CD4-positive, alpha-beta memory T cell (primary cell): ENCODE measurements around the gene MGME1. TPM values are rescaled to one million over a fixed set of nuclear protein-coding genes. Genes with fewer than 3 reads are reported as not detected.

Source experiments
- CTCF ChIA-PET: fragments of 350-600 bp; sonication (Branson Sonifier 250); formaldehyde crosslinking; loops from one replicate; lab custom pipeline; 2021; ENCODE audit warnings: inconsistent platforms; ENCODE audit not compliant: partially characterized antibody; lab: Charles Lee
- POLR2A ChIA-PET: fragments of 350-600 bp; sonication (Branson Sonifier 250); formaldehyde crosslinking; loops from one replicate; lab custom pipeline; 2021; ENCODE audit not compliant: partially characterized antibody; lab: Charles Lee
- DNase-seq, 5 donors: peaks; one replicate each; pipeline versions ENCODE4 v3.0.0 to v3.0.0-alpha.2; 2020 to 2022; ENCODE audit warnings: mixed read lengths in 1 of 5
- H3K27ac ChIP-seq: one replicate; pipeline ENCODE4 v1.7.0; 2013; ENCODE audit warnings: low read depth, low read length
- H3K27me3 ChIP-seq: 2 replicates; pipeline ENCODE4 v1.7.0; 2013; ENCODE audit warnings: mild to moderate bottlenecking, low read length, moderate library complexity; ENCODE audit not compliant: insufficient read depth
- H3K36me3 ChIP-seq: 2 replicates; pipeline ENCODE4 v1.7.0; 2013; ENCODE audit warnings: mild to moderate bottlenecking, low read length, moderate library complexity; ENCODE audit not compliant: insufficient read depth
- H3K4me1 ChIP-seq: 2 replicates; pipeline ENCODE4 v1.7.0; 2013; ENCODE audit warnings: mild to moderate bottlenecking, low read length, moderate library complexity; ENCODE audit not compliant: insufficient read depth
- H3K4me3 ChIP-seq, 2 donors: one replicate each; pipeline ENCODE4 v1.7.0; 2013; ENCODE audit warnings: low read length in 2 of 2, mild to moderate bottlenecking in 1 of 2
- H3K9me3 ChIP-seq, 2 donors: one replicate each; pipeline ENCODE4 v1.7.0; 2013; ENCODE audit warnings: low read length in 2 of 2, control low read depth in 1 of 2; ENCODE audit not compliant: control insufficient read depth in 1 of 2
- H3K27ac Mint-ChIP-seq, 7 donors: one replicate each; pipeline ENCODE4 v1.8.0; 2020 to 2021; ENCODE audit warnings: mixed read lengths in 7 of 7, mild to moderate bottlenecking in 6 of 7, inconsistent platforms in 3 of 7, moderate library complexity in 3 of 7
- H3K27me3 Mint-ChIP-seq, 2 donors: one replicate each; pipeline ENCODE4 v1.8.0; 2020 to 2021; ENCODE audit warnings: mixed read lengths in 2 of 2
- H3K36me3 Mint-ChIP-seq, 2 donors: one replicate each; pipeline ENCODE4 v1.8.0; 2020 to 2021; ENCODE audit warnings: mixed read lengths in 2 of 2, inconsistent platforms in 1 of 2, mild to moderate bottlenecking in 1 of 2
- H3K4me1 Mint-ChIP-seq, 4 donors: one replicate each; pipeline ENCODE4 v1.8.0; 2020 to 2021; ENCODE audit warnings: mixed read lengths in 4 of 4, mild to moderate bottlenecking in 1 of 4
- H3K4me3 Mint-ChIP-seq, 8 donors: one replicate each; pipeline ENCODE4 v1.8.0; 2020 to 2021; ENCODE audit warnings: mixed read lengths in 8 of 8, mild to moderate bottlenecking in 7 of 8, moderate library complexity in 6 of 8, inconsistent platforms in 3 of 8
- H3K9me3 Mint-ChIP-seq, 8 donors: one replicate each; pipeline ENCODE4 v1.8.0; 2020 to 2021; ENCODE audit warnings: mixed read lengths in 8 of 8, mild to moderate bottlenecking in 5 of 8, inconsistent platforms in 3 of 8, moderate library complexity in 1 of 8
- intact Hi-C: fragments of 100-400 bp; cut with micrococcal nuclease; formaldehyde crosslinking; loops from one replicate; pipeline ENCODE4 v1.15.1; 2023
- polyA plus RNA-seq, 2 donors: library from polyadenylated mRNA; unstranded; fragments of 300-500 nt; fragmentation: Illumina TruSeq; gene quantifications; one replicate each; pipeline ENCODE4 v1.2.3, GENCODE V29; 2021
- total RNA-seq, 2 experiments: library from RNA; stranded (reverse); gene quantifications; one replicate each; pipeline ENCODE4 v1.2.3, GENCODE V29; 2021

The MGME1 gene
- total and polyA plus RNA-seq, 4 experiments from 2014 or later: 7.4 to 17.0 (median 16.0) TPM

GRCh38 chr20:17995967-17996819, 27.4 kb downstream of the MGME1 start:
- Mint-ChIP-seq H3K27ac (peak overlapping the region in 1 of 7 donors; percentile 6), H3K4me1 (peaks cover 13 to 27% (median 19%) of the 10 kb centered on the region in 4 donors), H3K27me3 (peaks cover 0 to 3% of the 10 kb centered on the region in 2 donors), H3K4me3 (peak overlapping the region in 1 of 8 donors; percentile 29), H3K36me3 (no peaks in the 10 kb centered on the region), H3K9me3 (peaks cover 0 to 2% (median 0%) of the 10 kb centered on the region in 8 donors)
- H3K27ac ChIP-seq: no peak overlapping the region
- H3K4me1 ChIP-seq: peaks cover 18% of the 10 kb centered on the region
- no peaks in the 10 kb centered on the region for H3K36me3 ChIP-seq
- H3K27me3 ChIP-seq: no peaks in the 10 kb centered on the region
- peak; percentile 55 to 68 (median 64) for DNase-seq
- CTCF ChIA-PET: interaction anchor here (0.7 to 6.0 kb wide), 19 partner anchors 11 to 564 kb away, joined by 3 to 53 read pairs (median 4); partner anchors contain the start of genes RRBP1 and SNX5
- H3K4me3 ChIP-seq: no peak overlapping the region
- intact Hi-C loops: loop anchor here (1.0 to 5.0 kb wide), 7 partner anchors 29 to 491 kb away; no protein-coding TSS in a partner anchor
- POLR2A ChIA-PET: interaction anchor here (0.7 to 2.7 kb wide), 5 partner anchors 28 to 316 kb away, joined by 3 to 9 read pairs (median 3); no protein-coding TSS in a partner anchor
- H3K9me3 ChIP-seq: no peaks in the 10 kb centered on the region

- Histone ChIP-seq H3K36me3 (no peaks in the 10 kb centered on the region), H3K4me3 (no peak overlapping the region), H3K9me3 (no peaks in the 10 kb centered on the region), H3K4me1 (peaks cover 4% of the 10 kb centered on the region), H3K27me3 (no peaks in the 10 kb centered on the region), H3K27ac (no peak overlapping the region)
- Mint-ChIP-seq H3K4me3 (no peak overlapping the region), H3K4me1 (peaks cover 5 to 11% (median 8%) of the 10 kb centered on the region in 4 donors), H3K36me3 (no peaks in the 10 kb centered on the region), H3K9me3 (peaks cover 0 to 2% (median 0%) of the 10 kb centered on the region in 8 donors), H3K27ac (peak overlapping the region in 2 of 7 donors; percentile 2 to 6), H3K27me3 (peaks cover 0 to 3% of the 10 kb centered on the region in 2 donors)
- ChIA-PET CTCF (interaction anchor here (0.6 to 6.0 kb wide), 6 partner anchors 11 to 317 kb away, joined by 3 to 53 read pairs (median 4); partner anchors contain the start of gene RRBP1), POLR2A (no interaction called here)
- no peak for DNase-seq
- intact Hi-C loops: loop anchor here (5.0 kb wide), 1 partner anchor 41 kb away; no protein-coding TSS in a partner anchor
Observed at GRCh38 chr20:17998446-17998845, 29.6 kb downstream of the MGME1 start.

GRCh38 chr20:17999566-17999965, 30.7 kb downstream of the MGME1 start:
- no peak overlapping the region for H3K27ac ChIP-seq
- H3K36me3 ChIP-seq: no peaks in the 10 kb centered on the region
- no peak overlapping the region for H3K4me3 ChIP-seq
- Mint-ChIP-seq H3K27me3 (peaks cover 0 to 3% of the 10 kb centered on the region in 2 donors), H3K4me1 (peaks cover 4 to 9% (median 6%) of the 10 kb centered on the region in 4 donors), H3K4me3 (no peak overlapping the region), H3K36me3 (no peaks in the 10 kb centered on the region), H3K27ac (no peak overlapping the region), H3K9me3 (no peaks in the 10 kb centered on the region)
- DNase-seq: no peak
- no peaks in the 10 kb centered on the region for H3K9me3 ChIP-seq
- H3K4me1 ChIP-seq: peaks cover 4% of the 10 kb centered on the region
- no peaks in the 10 kb centered on the region for H3K27me3 ChIP-seq
- POLR2A ChIA-PET: interaction anchor here (1.3 kb wide), 1 partner anchor 31 kb away, joined by 4 read pairs; the partner anchor contains the start of genes MGME1 and SNX5
- intact Hi-C loops: loop anchor here (5.0 kb wide), 1 partner anchor 42 kb away; no protein-coding TSS in a partner anchor
- CTCF ChIA-PET: interaction anchor here (0.6 to 6.0 kb wide), 2 partner anchors 7 to 318 kb away, joined by 4 to 53 read pairs; partner anchors contain the start of gene RRBP1

DNA sequence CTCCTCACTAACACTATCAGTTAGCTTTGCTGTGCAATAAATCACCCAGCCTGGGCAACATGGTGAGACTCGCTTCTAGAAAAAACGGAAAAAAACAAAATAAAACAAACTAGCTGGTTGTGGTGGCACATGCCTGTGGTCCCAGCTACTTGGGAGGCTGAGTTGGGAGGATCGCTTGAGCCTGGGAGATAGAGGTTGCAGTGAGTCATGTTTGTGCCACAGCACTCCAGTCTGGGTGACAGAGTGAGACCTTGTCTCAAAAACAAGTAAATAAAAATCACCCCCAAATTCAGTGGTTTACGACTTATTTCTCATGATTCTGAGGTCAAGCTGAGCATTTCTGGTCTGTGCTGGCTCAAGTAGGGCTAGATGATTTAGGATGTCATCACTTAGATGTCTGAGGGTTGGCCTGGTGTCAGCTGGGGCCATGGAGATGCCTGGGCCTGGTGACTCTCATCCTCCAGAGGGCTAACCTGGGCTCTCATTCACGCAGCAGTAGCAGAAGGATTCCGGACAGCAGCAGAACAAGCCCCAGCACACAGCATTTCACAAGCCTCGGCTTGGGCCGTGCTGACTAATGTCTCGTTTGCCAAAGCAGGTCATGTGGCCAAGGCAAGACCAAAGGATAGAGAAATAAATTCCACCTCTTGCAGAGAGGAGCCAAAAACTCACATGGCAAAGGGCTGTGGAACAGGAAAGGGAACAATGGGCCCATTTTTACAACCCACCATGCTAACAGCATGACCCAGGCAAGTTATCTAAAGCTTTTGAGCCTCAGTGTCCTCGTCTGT, 32.5 kb downstream of the MGME1 start:
- H3K27ac ChIP-seq: no peak overlapping the region
- Mint-ChIP-seq H3K4me1 (peaks cover 0 to 3% (median under 1%) of the 10 kb centered on the region in 4 donors), H3K36me3 (no peaks in the 10 kb centered on the region), H3K27me3 (peaks cover 0 to 3% of the 10 kb centered on the region in 2 donors), H3K27ac (no peak overlapping the region), H3K9me3 (no peaks in the 10 kb centered on the region), H3K4me3 (no peak overlapping the region)
- intact Hi-C loops: no loop called here
- DNase-seq: no peak
- CTCF ChIA-PET: interaction anchor here (1.3 kb wide), 1 partner anchor 103 kb away, joined by 3 read pairs; no protein-coding TSS in a partner anchor
- POLR2A ChIA-PET: no interaction called here
- no peaks in the 10 kb centered on the region for H3K36me3 ChIP-seq
- H3K4me3 ChIP-seq: no peak overlapping the region
- peaks cover 2% of the 10 kb centered on the region for H3K4me1 ChIP-seq
- H3K9me3 ChIP-seq: no peaks in the 10 kb centered on the region
- H3K27me3 ChIP-seq: no peaks in the 10 kb centered on the region

DNA sequence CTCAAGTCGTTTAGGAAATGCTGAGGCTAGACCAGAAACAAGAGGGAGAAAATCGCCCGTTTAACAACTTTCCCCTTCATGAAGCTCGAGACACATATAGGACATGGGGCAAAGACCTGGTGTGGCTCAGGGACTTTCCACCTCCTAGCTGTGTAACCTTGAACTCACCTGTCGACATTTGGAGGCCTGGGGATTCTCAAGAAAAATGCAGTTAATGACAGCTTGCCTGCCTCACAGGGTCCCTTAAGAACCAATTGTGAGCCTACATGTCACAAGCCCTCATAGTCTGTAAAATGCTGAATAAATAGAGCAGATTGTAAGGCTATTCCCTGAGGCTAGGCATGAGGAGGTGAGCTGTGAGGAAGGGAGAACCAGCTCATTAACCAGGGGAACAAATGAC, 35.1 kb downstream of the MGME1 start:
- intact Hi-C loops: no loop called here
- no peaks in the 10 kb centered on the region for H3K36me3 ChIP-seq

GRCh38 chr20:18004384-18005031, 35.7 kb downstream of the MGME1 start:
- Histone ChIP-seq H3K4me3 (no peak overlapping the region), H3K36me3 (no peaks in the 10 kb centered on the region), H3K27me3 (no peaks in the 10 kb centered on the region), H3K9me3 (no peaks in the 10 kb centered on the region), H3K4me1 (no peaks in the 10 kb centered on the region), H3K27ac (no peak overlapping the region)
- DNase-seq: no peak
- Mint-ChIP-seq H3K27ac (no peak overlapping the region), H3K4me3 (no peak overlapping the region), H3K4me1 (no peaks in the 10 kb centered on the region), H3K27me3 (no peaks in the 10 kb centered on the region), H3K36me3 (no peaks in the 10 kb centered on the region), H3K9me3 (no peaks in the 10 kb centered on the region)
- CTCF ChIA-PET: interaction anchor here (1.0 kb wide), 1 partner anchor 10 kb away, joined by 3 read pairs; no protein-coding TSS in a partner anchor
- POLR2A ChIA-PET: no interaction called here
- intact Hi-C loops: no loop called here

More for the DNA sequence above, 35.1 kb downstream of the MGME1 start:
- Mint-ChIP-seq H3K4me1 (no peaks in the 10 kb centered on the region), H3K4me3 (no peak overlapping the region), H3K36me3 (no peaks in the 10 kb centered on the region), H3K27me3 (no peaks in the 10 kb centered on the region), H3K9me3 (no peaks in the 10 kb centered on the region), H3K27ac (no peak overlapping the region)
- H3K27ac ChIP-seq: no peak overlapping the region
- no peaks in the 10 kb centered on the region for H3K4me1 ChIP-seq
- no peaks in the 10 kb centered on the region for H3K9me3 ChIP-seq
- ChIA-PET CTCF (interaction anchor here (0.6 to 1.0 kb wide), 2 partner anchors 10 to 460 kb away, joined by 3 read pairs; no protein-coding TSS in a partner anchor), POLR2A (no interaction called here)
- H3K27me3 ChIP-seq: no peaks in the 10 kb centered on the region
- H3K4me3 ChIP-seq: no peak overlapping the region
- DNase-seq: no peak
